ENCODE results near the gene SNAI3. TPM values are rescaled to one million over a fixed set of nuclear protein-coding genes. Genes with fewer than 3 reads are reported as not detected.
A peak's percentile ranks its signal among the peaks of the same experiment; 100 is the strongest.

SNAI3 gene
- total and polyA plus RNA-seq, 9 of the 15 experiments (the other 6 are each of a cell fraction or from before 2014, with no cell fraction given), result 0.04 to 4.1 (median 0.80) TPM; not detected in 1

DNA sequence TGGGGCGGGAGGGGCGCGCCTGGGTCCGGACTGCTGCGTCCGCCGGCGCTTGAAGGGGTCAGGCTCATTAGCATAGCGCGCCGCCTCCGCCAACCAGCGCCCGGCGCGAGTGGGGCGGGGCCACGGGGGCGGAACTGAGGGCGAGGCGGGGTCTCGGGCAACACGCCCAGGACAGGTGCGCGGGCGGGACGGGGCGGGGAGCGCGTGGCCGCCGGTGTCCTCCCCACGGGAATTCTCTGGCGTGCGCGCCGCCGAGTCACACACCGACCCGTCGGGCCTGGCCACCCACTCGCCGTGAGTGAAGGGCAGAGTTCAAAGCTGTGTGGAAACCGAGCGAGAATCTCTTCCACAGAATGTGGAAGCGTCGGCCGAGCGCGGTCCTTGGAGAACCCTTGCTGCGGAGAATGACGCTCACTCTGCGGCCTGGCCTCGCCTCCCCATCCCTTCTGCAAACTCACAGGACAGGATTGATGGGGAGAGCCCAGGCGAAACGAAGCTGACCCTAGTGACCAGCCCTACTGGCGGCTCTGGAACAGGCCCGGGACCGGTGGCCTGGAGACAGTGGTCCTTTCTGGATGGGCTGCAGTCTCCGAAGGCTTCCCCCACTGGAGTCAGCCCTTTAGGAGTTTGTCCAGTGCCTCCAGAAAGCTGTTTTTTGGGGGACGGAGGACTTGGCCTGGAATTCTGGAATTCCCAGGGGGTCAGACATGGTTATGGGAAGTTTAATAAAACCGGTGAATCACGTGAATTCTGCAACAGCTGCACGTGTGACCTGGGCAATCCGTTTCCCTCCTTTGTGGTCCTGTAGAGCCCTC is at the start of gene SNAI3 (continued):
- TF ChIP-seq, protein P1, sequence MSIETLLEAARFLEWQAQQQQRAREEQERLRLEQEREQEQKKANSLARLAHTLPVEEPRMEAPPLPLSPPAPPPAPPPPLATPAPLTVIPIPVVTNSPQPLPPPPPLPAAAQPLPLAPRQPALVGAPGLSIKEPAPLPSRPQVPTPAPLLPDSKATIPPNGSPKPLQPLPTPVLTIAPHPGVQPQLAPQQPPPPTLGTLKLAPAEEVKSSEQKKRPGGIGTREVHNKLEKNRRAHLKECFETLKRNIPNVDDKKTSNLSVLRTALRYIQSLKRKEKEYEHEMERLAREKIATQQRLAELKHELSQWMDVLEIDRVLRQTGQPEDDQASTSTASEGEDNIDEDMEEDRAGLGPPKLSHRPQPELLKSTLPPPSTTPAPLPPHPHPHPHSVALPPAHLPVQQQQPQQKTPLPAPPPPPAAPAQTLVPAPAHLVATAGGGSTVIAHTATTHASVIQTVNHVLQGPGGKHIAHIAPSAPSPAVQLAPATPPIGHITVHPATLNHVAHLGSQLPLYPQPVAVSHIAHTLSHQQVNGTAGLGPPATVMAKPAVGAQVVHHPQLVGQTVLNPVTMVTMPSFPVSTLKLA (conservative IDR thresholded peaks at IDR 0.05), result peak; percentile 52 to 79

DNA sequence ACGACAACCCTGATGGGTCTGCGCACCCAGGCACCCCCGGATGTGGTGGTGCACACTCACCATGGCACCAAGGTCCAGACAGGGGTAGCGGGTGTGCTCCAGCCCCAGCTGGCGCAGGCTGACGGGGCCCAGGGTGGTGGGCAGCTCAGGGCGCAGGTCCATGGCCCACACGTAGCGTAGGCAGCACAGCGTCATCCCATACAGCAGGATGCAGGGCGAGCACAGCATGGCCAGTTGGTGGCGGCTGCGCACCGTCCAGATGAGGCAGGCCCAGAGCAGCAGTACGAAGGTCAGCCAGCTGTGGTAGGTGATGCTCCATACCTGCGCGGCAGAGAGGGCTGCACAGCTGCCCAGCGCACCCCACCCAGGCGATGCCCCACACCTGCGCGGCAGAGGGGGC is 49.8 kb upstream of the SNAI3 start:
- Histone ChIP-seq H3K4me2 (ENCODE audit: insufficient read depth, low read length) (no peak overlapping the region), H3K9ac (ENCODE audit: insufficient read depth in 1 of 2, low read depth in 2 of 2, low read length in 2 of 2) (peak overlapping the region in 1 of 2 experiments; percentile 43; a peak in 1 of 4 replicates), H3K4me1 (replicated peaks in 1 of 2; ENCODE audit: control insufficient read depth in 2 of 2, insufficient read depth in 2 of 2, low read length in 2 of 2) (peaks cover 0 to 95% of the 10 kb centered on the region in 2 experiments; a peak in 3 of 5 replicates), H4K20me1 (replicated peaks; ENCODE audit: control insufficient read depth, insufficient read depth, low read length) (peaks cover 8% of the 10 kb centered on the region), H2AFZ (ENCODE audit: low read depth, low read length) (no peak overlapping the region), H3K79me2 (ENCODE audit: control insufficient read depth, insufficient read depth, low read length) (peaks cover 7% of the 10 kb centered on the region; the same call in 2 of the 3 replicates), H3K27me3 (ENCODE audit: control insufficient read depth in 2 of 2, insufficient read depth in 2 of 2, low read length in 2 of 2) (no peaks in the 10 kb centered on the region), H3K27ac (ENCODE audit: extremely low read depth, low read depth, low read length) (no peak overlapping the region), H3K9me1 (ENCODE audit: control insufficient read depth, insufficient read depth, low read length) (no peaks in the 10 kb centered on the region), H3K36me3 (ENCODE audit: control insufficient read depth, insufficient read depth, low read length) (peaks cover 99% of the 10 kb centered on the region), H3K4me3 (no peak overlapping the region), H3K9me3 (replicated peaks; ENCODE audit: control insufficient read depth, insufficient read depth, low read depth, low read length) (no peaks in the 10 kb centered on the region)
- FAIRE-seq (no peak), ATAC-seq (no peak), DNase-seq (ENCODE audit: extremely low read depth in 1 of 4, low spot score in 3 of 4) (no peak)
- BruUV-seq (replicated peaks), result no TSS peak
- POLR2A ChIA-PET, result no interaction called here
- CTCF ChIA-PET (ENCODE audit: low intra/inter-chr PET ratio), result interaction anchor here (0.9 to 2.7 kb wide), 3 partner anchors 76 to 481 kb away, joined by 3 to 21 read pairs (median 4); partner anchors contain the start of gene APRT
- in situ Hi-C loops (cut with MboI), result no loop called here
- intact Hi-C loops (cut with micrococcal nuclease), result loop anchor here (2.0 kb wide), 1 partner anchor 49 kb away; the partner anchor contains the start of gene PIEZO1
- WGBS (ENCODE audit: insufficient coverage, low coverage, missing lambda C conversion rate), result 92% methylated on average over 17 of the region's 21 CpGs
- TF ChIP-seq MCM5 (IDR thresholded peaks at IDR 0.05; ENCODE audit: low read depth), result no peak
- TF ChIP-seq POLR2G (IDR thresholded peaks at IDR 0.05; ENCODE audit: low read depth, low read length), result peak; percentile 40; the same call in 1 of the 2 replicates
- TF ChIP-seq, protein P2, sequence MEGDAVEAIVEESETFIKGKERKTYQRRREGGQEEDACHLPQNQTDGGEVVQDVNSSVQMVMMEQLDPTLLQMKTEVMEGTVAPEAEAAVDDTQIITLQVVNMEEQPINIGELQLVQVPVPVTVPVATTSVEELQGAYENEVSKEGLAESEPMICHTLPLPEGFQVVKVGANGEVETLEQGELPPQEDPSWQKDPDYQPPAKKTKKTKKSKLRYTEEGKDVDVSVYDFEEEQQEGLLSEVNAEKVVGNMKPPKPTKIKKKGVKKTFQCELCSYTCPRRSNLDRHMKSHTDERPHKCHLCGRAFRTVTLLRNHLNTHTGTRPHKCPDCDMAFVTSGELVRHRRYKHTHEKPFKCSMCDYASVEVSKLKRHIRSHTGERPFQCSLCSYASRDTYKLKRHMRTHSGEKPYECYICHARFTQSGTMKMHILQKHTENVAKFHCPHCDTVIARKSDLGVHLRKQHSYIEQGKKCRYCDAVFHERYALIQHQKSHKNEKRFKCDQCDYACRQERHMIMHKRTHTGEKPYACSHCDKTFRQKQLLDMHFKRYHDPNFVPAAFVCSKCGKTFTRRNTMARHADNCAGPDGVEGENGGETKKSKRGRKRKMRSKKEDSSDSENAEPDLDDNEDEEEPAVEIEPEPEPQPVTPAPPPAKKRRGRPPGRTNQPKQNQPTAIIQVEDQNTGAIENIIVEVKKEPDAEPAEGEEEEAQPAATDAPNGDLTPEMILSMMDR (IDR thresholded peaks at IDR 0.05 in 2 of 3, conservative IDR thresholded peaks at IDR 0.05 in 1 of 3; ENCODE audit: insufficient read depth in 2 of 3, low read depth in 1 of 3, low read length in 3 of 3), result no peak
- no peak for TF ChIP-seq HMG20A (CRISPR knock-in tag; conservative IDR thresholded peaks at IDR 0.05)
- TF ChIP-seq POLR2A (conservative IDR thresholded peaks at IDR 0.05), result 0 out of 2 replicates have a peak, but pooled peaks have one; percentile 9
- TF ChIP-seq, protein P3, sequence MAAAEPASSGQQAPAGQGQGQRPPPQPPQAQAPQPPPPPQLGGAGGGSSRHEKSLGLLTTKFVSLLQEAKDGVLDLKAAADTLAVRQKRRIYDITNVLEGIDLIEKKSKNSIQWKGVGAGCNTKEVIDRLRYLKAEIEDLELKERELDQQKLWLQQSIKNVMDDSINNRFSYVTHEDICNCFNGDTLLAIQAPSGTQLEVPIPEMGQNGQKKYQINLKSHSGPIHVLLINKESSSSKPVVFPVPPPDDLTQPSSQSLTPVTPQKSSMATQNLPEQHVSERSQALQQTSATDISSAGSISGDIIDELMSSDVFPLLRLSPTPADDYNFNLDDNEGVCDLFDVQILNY (CRISPR knock-in tag; IDR thresholded peaks at IDR 0.05), result no peak
- TF ChIP-seq NR4A1 (CRISPR knock-in tag; IDR thresholded peaks at IDR 0.05), result no peak
- TF ChIP-seq NR4A1 (tag; IDR thresholded peaks at IDR 0.05), result no peak
- TF ChIP-seq, protein P4, sequence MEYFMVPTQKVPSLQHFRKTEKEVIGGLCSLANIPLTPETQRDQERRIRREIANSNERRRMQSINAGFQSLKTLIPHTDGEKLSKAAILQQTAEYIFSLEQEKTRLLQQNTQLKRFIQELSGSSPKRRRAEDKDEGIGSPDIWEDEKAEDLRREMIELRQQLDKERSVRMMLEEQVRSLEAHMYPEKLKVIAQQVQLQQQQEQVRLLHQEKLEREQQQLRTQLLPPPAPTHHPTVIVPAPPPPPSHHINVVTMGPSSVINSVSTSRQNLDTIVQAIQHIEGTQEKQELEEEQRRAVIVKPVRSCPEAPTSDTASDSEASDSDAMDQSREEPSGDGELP (CRISPR knock-in tag; IDR thresholded peaks at IDR 0.05; ENCODE audit: borderline replicate concordance), result no peak
- no peak for TF ChIP-seq KDM2B (CRISPR knock-in tag; IDR thresholded peaks at IDR 0.05)
- TF ChIP-seq, protein P5, sequence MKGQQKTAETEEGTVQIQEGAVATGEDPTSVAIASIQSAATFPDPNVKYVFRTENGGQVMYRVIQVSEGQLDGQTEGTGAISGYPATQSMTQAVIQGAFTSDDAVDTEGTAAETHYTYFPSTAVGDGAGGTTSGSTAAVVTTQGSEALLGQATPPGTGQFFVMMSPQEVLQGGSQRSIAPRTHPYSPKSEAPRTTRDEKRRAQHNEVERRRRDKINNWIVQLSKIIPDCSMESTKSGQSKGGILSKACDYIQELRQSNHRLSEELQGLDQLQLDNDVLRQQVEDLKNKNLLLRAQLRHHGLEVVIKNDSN (CRISPR knock-in tag; IDR thresholded peaks at IDR 0.05), result no peak
- TF ChIP-seq NCOA6 (IDR thresholded peaks at IDR 0.05), result no peak
- TF ChIP-seq ARNT (IDR thresholded peaks at IDR 0.05), result no peak

Data from K562 (cell line).